Germinal center (tissue), 1 donor: ENCODE results near the gene FADS3.
A peak's percentile ranks its signal among the peaks of the same experiment; 100 is the strongest.

Source experiments
- DNase-seq: peaks from one replicate; pipeline ENCODE4 v3.0.0; 2012; ENCODE audit warnings: mixed read lengths, low spot score

FADS3 gene

GRCh38 chr11:61913699-61914395 is 22.5 kb upstream of the FADS3 start:
- DNase-seq = no peak

- DNase-seq = no peak
These were observed 21.8 kb upstream of the FADS3 start for GRCh38 chr11:61912991-61913698.

GRCh38 chr11:61912530-61912898 is 21.2 kb upstream of the FADS3 start:
- no peak for DNase-seq

- no peak for DNase-seq
These were observed 20.6 kb upstream of the FADS3 start for GRCh38 chr11:61911701-61912529.

GRCh38 chr11:61911128-61911700 is 19.9 kb upstream of the FADS3 start:
- no peak for DNase-seq

GRCh38 chr11:61910187-61911127 is 19.1 kb upstream of the FADS3 start:
- DNase-seq = no peak

- DNase-seq = no peak
These were observed 17.5 kb upstream of the FADS3 start for GRCh38 chr11:61908730-61909316.

- no peak for DNase-seq
These were observed 16.8 kb upstream of the FADS3 start for GRCh38 chr11:61907871-61908729.

GRCh38 chr11:61907282-61907681 is 15.9 kb upstream of the FADS3 start:
- DNase-seq = no peak

GRCh38 chr11:61906522-61906909 is 15.2 kb upstream of the FADS3 start:
- no peak for DNase-seq

GRCh38 chr11:61905801-61906521 is 14.6 kb upstream of the FADS3 start:
- DNase-seq = no peak

GRCh38 chr11:61905067-61905696 is 13.8 kb upstream of the FADS3 start:
- DNase-seq = no peak

- no peak for DNase-seq
These were observed 13.2 kb upstream of the FADS3 start for GRCh38 chr11:61904539-61905048.

GRCh38 chr11:61903845-61904244 is 12.5 kb upstream of the FADS3 start:
- DNase-seq = no peak

GRCh38 chr11:61902313-61902712 is 11.0 kb upstream of the FADS3 start:
- no peak for DNase-seq

GRCh38 chr11:61901397-61901796 is 10.1 kb upstream of the FADS3 start:
- no peak for DNase-seq

- DNase-seq = no peak
These were observed 8.9 kb upstream of the FADS3 start for GRCh38 chr11:61900251-61900650.

GRCh38 chr11:61899146-61899841 is 7.9 kb upstream of the FADS3 start:
- peak; percentile 97 for DNase-seq
